ENCODE results near the gene RAB30. TPM values are rescaled to one million over a fixed set of nuclear protein-coding genes. Genes with fewer than 3 reads are reported as not detected.

Gene RAB30
- total and polyA plus RNA-seq, 12 donors: 2.5 to 29.4 (median 21.7) TPM

- peaks cover 0 to 12% (median 0%) of the 10 kb centered on the region in 7 donors for H3K27me3 ChIP-seq
- TF ChIP-seq, protein P1, sequence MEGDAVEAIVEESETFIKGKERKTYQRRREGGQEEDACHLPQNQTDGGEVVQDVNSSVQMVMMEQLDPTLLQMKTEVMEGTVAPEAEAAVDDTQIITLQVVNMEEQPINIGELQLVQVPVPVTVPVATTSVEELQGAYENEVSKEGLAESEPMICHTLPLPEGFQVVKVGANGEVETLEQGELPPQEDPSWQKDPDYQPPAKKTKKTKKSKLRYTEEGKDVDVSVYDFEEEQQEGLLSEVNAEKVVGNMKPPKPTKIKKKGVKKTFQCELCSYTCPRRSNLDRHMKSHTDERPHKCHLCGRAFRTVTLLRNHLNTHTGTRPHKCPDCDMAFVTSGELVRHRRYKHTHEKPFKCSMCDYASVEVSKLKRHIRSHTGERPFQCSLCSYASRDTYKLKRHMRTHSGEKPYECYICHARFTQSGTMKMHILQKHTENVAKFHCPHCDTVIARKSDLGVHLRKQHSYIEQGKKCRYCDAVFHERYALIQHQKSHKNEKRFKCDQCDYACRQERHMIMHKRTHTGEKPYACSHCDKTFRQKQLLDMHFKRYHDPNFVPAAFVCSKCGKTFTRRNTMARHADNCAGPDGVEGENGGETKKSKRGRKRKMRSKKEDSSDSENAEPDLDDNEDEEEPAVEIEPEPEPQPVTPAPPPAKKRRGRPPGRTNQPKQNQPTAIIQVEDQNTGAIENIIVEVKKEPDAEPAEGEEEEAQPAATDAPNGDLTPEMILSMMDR (IDR thresholded peaks at IDR 0.05): no peak
- H3K27ac ChIP-seq: peak overlapping the region in 5 of 10 donors; percentile 47 to 94 (median 91)
- no peaks in the 10 kb centered on the region for H3K9me3 ChIP-seq
- 44 to 72% methylated on average over 1 of the region's 1 CpG for WGBS, 2 donors
- no peak overlapping the region for H3K4me3 ChIP-seq
- intact Hi-C loops (cut with DNase I): no loop called here
- peaks cover under 1 to 74% (median 50%) of the 10 kb centered on the region in 9 donors for H3K4me1 ChIP-seq
- ATAC-seq (no peak), DNase-seq (no peak)
- H3K36me3 ChIP-seq: peaks cover 0 to 3% (median 0%) of the 10 kb centered on the region in 9 donors
These were observed 3.1 kb downstream of the RAB30 start for GRCh38 chr11:83068568-83068967.

DNA sequence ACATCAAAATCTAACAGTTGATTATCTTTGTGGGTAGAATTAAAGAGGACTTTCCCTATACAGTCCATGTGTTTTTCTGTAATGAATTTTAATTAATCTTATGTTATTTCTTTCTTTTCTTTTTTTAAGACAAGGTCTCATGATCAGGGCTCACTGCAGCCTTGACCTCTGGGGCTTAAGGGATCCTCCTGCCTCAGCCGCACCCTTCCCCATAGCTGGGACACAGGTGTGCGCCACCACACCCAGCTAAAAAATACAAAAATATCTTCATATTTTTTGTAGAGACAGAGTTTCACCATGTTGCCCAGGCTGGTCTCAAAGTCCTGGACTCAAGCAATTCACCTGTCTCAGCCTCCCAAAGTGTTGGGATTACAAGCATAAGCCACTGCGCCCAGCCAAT is 7.7 kb downstream of the RAB30 start:
- ATAC-seq (no peak), DNase-seq (no peak)
- peaks cover 3 to 69% (median 37%) of the 10 kb centered on the region in 9 donors for H3K4me1 ChIP-seq
- H3K9me3 ChIP-seq: no peaks in the 10 kb centered on the region
- 98 to 99% methylated on average over 3 of the region's 3 CpGs for WGBS, 2 donors
- H3K36me3 ChIP-seq: no peaks in the 10 kb centered on the region
- intact Hi-C loops (cut with DNase I): no loop called here
- TF ChIP-seq, protein P1 (IDR thresholded peaks at IDR 0.05): no peak
- H3K4me3 ChIP-seq: no peak overlapping the region
- H3K27me3 ChIP-seq: no peaks in the 10 kb centered on the region
- H3K27ac ChIP-seq: peak overlapping the region in 3 of 10 donors; percentile 30 to 70 (median 56)

- H3K36me3 ChIP-seq: no peaks in the 10 kb centered on the region
- H3K4me3 ChIP-seq: peak overlapping the region in 6 of 10 donors; percentile 4 to 29 (median 11)
- TF ChIP-seq, protein P1 (IDR thresholded peaks at IDR 0.05): no peak
- ATAC-seq: peak in 7 of 8 donors; percentile 50 to 76 (median 68)
- peak overlapping the region in 7 of 10 donors; percentile 4 to 70 (median 30) for H3K27ac ChIP-seq
- intact Hi-C loops (cut with DNase I): no loop called here
- 34 to 51% methylated on average over 7 of the region's 7 CpGs for WGBS, 2 donors
- H3K27me3 ChIP-seq: no peaks in the 10 kb centered on the region
- DNase-seq: no peak
- H3K4me1 ChIP-seq: peaks cover 3 to 61% (median 29%) of the 10 kb centered on the region in 9 donors
- no peaks in the 10 kb centered on the region for H3K9me3 ChIP-seq
These were observed 8.5 kb downstream of the RAB30 start for GRCh38 chr11:83063073-83063754.

GRCh38 chr11:83061883-83062282 is 9.8 kb downstream of the RAB30 start:
- TF ChIP-seq, protein P1 (IDR thresholded peaks at IDR 0.05): no peak
- H3K4me1 ChIP-seq: peaks cover 3 to 66% (median 34%) of the 10 kb centered on the region in 9 donors
- intact Hi-C loops (cut with DNase I): no loop called here
- no peaks in the 10 kb centered on the region for H3K36me3 ChIP-seq
- H3K9me3 ChIP-seq: no peaks in the 10 kb centered on the region
- H3K27me3 ChIP-seq: no peaks in the 10 kb centered on the region
- H3K4me3 ChIP-seq: no peak overlapping the region
- ATAC-seq (no peak), DNase-seq (no peak)
- 85 to 88% methylated on average over 4 of the region's 4 CpGs for WGBS, 2 donors
- peak overlapping the region in 2 of 10 donors; percentile 56 to 70 for H3K27ac ChIP-seq

All from heart right ventricle (tissue), 16 donors.